Measurements from ENCODE around the gene TRIM69.
"Not testable (repeated sequence)": the region's sequence is repeated elsewhere in the genome, so short reads cannot be mapped to it uniquely, and the experiment has no call there.

Gene TRIM69

GRCh38 chr15:44716983-44717602, 19.2 kb upstream of the TRIM69 start:
- DNase-seq = no peak

DNA sequence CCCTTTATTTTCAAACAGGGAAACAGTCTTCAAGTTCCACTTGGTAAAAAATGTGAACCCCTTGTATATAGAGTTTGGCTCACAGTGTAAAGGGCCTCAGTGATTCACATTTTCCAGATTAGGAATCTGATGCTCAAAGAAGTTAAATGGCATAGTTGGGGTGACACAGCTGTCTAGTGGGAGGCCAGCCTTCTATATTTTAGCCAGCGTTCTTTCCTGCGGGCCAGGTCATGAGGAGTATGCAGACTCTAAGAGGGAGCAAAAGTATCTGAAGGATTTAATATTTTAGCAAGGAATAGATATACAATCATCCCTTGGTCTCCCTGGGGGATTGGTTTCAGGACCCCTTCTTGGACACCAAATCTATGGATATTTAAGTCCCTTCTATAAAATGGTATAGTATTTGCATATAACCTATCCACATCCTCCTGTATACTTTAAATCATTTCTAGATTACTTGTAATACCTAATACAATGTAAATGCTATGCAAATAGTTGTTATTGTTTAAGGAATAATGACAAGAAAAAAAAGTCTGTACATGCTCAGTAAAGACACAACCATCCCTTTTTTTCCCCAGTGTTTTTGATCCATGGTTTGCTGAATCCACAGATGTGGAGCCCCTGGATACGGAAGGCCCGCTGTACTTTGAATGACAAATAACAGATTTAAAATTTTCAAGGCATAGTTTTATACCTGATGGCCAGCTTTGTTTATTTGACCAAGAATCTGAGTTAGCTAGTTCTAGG, 18.0 kb upstream of the TRIM69 start:
- DNase-seq = no peak

- DNase-seq = no peak
Measured at GRCh38 chr15:44718927-44719292, 17.4 kb upstream of the TRIM69 start.

DNA sequence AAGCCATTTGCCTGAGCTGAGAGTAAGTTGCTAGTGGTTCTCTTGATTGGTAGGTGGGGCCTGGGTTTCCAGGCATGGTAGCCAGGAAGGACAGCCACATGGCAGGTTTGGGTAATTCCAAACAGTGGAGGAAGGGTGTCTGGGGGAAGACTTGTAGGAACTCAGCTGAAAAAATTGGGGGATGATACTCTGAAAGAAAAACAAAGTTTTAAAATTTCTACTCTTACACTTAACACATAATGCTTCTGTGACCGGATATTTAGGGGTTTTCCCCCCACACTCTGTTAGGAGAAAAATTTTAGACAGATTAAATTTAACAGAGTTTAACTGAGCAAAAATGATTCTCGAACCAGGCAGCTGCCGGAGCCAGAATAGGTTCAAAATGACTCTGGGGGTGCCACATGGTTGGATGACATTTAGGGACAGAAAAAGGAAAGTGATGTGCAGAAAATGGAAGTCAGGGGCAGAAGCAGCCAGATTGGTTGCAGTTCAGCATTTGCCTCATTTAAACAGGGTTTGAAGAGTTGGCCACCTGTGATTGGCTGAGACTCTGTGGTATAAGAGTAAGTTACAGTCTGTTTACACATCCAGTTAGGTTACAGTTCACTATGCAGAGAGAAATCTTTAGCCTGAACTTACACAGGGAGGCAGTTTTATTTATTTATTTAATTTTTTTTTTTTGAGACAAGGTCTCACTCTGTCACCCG, 16.9 kb upstream of the TRIM69 start:
- DNase-seq = peak; percentile 56 to 60

- DNase-seq = not testable (repeated sequence)
Measured at GRCh38 chr15:44720000-44720435, 16.3 kb upstream of the TRIM69 start.

- DNase-seq = no peak
Measured at GRCh38 chr15:44720460-44721176, 15.7 kb upstream of the TRIM69 start.

DNA sequence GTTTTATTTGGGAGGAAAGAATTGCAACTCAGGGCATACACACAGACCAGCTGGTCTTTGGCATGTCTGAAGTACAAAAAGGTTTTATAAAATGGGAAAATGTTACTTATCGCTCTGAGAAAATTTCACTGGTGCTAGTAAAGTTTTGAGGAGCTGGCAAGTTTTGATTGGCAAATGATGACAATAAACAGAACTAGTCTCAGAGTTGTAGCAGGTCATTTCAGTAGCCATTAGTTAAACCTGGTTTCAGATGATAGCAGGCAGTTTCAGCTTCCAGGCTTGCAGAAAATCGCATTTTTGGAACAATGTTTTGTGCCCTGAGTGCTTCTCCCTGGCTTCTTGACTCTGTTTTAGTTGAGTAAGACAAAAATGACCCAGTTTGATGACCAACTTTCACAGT, 14.3 kb upstream of the TRIM69 start:
- no peak for DNase-seq

GRCh38 chr15:44726136-44726535, 10.2 kb upstream of the TRIM69 start:
- no peak for DNase-seq

- peak in 1 of 2 donors; percentile 63 for DNase-seq
Measured at GRCh38 chr15:44726568-44727484, 9.5 kb upstream of the TRIM69 start.

DNA sequence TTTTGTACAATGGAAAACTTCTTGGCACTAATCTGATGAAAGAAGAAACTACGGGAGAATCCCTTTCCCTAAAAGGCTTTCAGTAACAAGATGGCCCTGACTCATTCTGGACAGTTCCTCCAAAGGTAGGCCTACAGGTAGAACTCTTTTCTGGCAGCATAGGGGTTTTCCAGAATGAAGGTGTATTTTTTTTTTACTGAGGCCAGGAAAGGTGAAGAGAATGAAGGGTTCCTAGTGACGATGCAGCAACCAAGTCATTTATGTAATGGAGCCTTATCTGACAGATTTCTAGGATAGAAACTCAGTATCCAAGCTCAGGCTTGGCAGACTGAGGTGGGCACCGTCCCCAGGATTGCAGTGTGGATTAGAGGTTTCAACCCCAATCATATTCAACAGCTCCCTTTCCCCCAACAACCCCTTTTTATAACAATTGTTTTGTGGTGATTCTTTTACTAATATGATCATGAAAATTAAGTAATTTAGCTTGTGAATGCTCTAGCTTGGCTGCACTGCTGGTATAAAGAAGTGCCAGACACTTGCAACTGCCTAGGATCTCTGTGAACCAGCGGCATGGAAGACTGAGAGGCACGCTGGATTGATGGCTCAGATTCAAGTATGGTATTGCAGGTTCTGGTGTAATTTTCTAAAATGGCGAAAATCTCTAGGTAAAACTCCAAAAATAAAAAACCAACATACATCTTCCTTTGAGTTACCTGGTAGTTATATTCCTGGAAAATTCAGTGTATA, 8.7 kb upstream of the TRIM69 start:
- no peak for DNase-seq

- not testable (repeated sequence) for DNase-seq
Measured at GRCh38 chr15:44728232-44728575, 8.1 kb upstream of the TRIM69 start.

DNA sequence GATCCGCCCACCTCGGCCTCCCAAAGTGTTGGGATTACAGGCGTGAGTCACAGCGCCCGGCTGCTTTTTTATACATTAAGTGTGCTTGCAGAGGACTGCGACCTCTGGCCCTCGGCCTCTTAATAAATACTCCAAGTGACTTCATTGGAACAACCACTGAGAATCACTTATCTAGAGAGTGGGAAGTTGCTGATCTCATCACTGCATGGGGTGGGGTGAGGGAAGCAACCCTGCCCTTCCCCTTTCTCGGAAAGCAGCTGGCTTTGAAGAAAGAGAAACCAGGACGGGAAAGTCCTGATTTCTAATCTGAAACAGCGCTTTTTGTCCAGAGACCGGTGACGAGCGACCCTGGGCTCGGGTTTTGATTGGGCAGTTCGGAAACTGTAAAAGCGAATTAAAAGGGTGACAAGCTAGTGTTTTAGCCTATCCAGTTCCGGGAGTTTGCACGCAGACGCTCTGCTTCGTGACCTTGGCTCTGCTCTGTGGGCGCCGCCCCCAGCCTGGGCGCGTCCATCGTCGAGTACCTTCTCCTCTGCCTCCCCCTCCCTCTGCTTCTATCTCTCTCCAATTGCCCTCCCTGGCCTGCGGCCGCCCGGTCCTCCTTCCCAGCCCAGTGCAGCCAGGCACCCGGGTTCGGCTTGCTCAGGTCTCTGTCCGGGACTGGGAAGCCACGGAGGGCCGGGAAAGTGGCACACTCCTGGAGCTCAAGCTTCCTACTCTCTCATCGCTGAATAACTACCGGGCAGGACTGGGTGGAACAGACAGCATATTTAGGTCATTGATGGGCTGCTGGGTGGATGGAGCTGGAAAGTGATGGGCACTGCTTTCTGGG, 7.5 kb upstream of the TRIM69 start:
- DNase-seq = peak; percentile 86 to 88

DNA sequence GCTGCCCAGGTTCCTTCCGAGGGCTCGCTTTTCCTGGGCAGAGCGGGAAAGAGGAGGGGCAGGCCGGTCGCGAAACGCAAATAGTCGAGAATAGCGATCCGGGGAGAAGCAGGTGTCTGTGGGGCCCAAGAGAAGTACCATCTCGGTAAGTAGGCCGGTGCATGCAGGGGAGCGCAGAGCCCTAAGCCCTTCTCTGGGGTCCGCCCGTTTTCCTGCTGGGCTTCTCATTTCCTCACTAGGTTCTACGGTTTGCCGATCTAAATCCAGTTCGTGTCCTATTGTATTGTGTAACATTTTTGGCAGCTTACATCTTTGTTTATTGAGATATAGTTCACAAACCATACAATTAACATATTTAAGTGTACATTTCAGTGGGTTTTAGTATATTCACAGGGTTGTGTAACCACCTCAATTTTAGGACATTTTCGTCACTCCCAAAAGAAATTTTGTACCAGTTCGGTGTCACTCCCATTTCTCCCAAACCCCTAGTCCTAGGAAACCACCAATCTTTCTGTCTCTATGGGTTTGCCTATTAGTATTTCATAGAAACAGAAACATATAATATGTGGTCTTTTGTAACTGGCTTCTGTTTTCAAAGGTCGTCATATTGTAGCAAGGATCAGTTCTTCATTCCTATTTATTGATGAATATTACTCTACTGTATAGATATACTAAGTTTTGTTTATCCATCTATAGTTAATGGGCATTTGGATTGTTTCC, 6.8 kb upstream of the TRIM69 start:
- DNase-seq = no peak

DNA sequence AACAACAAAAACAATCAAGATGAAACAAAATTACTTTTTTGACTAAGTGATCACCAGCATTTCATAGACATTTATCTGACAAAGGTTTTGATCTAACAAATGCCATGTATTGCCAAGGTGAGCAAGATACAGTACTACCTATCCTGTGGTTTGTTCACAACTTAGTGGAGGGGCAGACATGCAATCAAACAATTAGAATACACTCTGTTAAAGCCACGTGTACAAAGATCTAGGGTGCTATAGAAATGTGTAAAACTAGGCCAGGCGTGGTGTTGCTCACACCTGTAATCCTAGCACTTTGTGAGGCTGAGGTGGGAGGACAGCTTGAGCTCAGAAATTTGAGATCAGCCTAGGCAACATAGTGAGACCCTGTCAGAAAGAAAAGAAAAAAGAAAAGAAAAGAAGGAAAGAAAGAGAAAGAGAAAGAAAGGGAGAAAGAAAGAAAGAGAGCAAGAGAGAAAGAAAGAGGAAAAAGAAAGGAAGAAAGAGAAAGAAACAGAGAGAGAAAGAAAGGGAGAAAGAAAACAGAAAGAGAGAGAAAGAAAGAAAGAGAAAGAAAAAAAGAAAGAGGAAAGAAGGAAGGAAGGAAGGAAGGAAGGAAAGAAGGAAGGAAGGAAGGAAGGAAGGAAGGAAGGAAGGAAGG, 1.4 kb upstream of the TRIM69 start:
- DNase-seq = no peak

DNA sequence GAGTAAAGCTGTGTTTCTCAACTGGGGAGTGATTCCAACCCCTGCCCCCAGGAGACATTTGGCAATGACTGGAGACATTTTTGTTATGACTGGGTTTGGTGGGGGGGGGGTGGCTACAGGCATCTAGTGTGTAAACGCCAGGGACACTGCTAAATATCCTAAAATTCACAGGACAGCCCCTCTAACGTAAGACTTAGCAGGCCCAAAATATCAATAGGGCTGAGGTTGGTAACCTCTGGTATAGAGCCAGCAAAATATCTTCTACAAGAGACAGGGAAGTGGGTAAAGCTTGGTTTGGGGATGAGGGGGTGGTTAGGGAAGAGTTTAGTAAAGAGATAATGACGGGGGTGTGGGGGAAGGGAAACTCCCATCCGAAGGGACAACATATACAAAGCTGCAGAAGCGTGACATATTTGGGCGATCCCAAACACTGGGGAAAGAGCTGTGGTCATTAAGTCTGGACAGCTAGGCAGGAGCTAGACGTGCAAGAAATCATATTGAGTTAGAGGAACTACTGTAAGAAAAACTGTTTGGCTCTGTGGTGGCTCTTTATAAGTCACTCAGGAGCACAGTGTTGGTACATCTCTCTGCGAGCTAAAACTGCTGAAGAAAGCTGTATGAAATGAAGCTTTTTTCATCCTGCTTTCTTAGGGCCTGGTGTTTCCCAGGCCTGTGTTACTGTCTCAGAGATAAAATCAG, 697 bp upstream of the TRIM69 start:
- no peak for DNase-seq

GRCh38 chr15:44738340-44738984, 2.1 kb downstream of the TRIM69 start:
- no peak for DNase-seq

DNA sequence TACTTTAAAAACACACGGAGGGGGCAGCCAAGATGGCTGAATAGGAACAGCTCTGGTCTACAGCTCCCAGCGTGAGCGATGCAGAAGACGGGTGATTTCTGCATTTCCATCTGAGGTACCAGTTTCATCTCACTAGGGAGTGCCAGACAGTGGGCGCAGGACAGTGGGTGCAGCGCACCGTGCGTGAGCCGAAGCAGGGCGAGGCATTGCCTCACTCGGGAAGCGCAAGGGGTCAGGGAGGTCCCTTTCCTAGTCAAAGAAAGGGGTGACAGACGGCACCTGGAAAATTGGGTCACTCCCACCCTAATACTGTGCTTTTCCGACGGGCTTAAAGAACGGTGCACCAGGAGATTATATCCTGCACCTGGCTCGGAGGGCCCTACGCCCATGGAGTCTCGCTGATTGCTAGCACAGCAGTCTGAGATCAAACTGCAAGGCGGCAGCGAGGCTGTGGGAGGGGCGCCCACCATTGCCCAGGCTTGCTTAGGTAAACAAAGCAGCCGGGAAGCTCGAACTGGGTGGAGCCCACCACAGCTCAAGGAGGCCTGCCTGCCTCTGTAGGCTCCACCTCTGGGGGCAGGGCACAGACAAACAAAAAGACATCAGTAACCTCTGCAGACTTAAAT, 3.0 kb downstream of the TRIM69 start:
- not testable (repeated sequence) for DNase-seq

GRCh38 chr15:44743454-44743853, 7.1 kb downstream of the TRIM69 start:
- DNase-seq = not testable (repeated sequence)

Measured in stimulated activated CD4-positive, alpha-beta T cell treated with anti-CD3 and anti-CD28 coated beads, Interleukin-2, amount 100 ng/mL, for 48 hours (primary cell).